Erythroblast (primary cell): ENCODE measurements around the gene SORL1.

Experiments
- GATA1 ChIP-seq: IDR thresholded peaks from 2 replicates; pipeline ENCODE4 v1.6.1; 2011; ENCODE audit warnings: low read depth, mild to moderate bottlenecking, control low read depth, low read length, moderate library complexity
- POLR2A ChIP-seq: IDR thresholded peaks from 2 replicates; pipeline ENCODE4 v1.6.1; 2011; ENCODE audit warnings: mild to moderate bottlenecking, low read length

GRCh38 chr11:121489823-121490222 lies 37.7 kb downstream of the SORL1 start:
- TF ChIP-seq POLR2A (no peak), GATA1 (no peak)
